H9 (cell line): Measurements from ENCODE around the gene PARP9. TPM values are rescaled to one million over a fixed set of nuclear protein-coding genes. Genes with fewer than 3 reads are reported as not detected.

Experiments
- DNase-seq: peaks from one replicate; pipeline ENCODE4 v3.0.0-alpha.2; 2017
- H2AFZ ChIP-seq: one replicate; pipeline ENCODE4 v1.6.1; 2013; ENCODE audit warnings: mild to moderate bottlenecking, low read length, control low read depth, moderate library complexity
- H2AK5ac ChIP-seq: 2 replicates; pipeline ENCODE4 v1.6.1; 2013; ENCODE audit warnings: low read length, control low read depth, mixed read lengths; ENCODE audit not compliant: insufficient read length
- H2BK120ac ChIP-seq: one replicate; pipeline ENCODE4 v1.6.1; 2013; ENCODE audit warnings: low read depth, mild to moderate bottlenecking, low read length, control low read depth, inconsistent platforms; ENCODE audit not compliant: poor library complexity, severe bottlenecking
- H2BK12ac ChIP-seq: 2 replicates; pipeline ENCODE4 v1.6.1; 2013; ENCODE audit warnings: low read length, control low read depth, mixed read lengths, low read depth; ENCODE audit not compliant: insufficient read length
- H2BK15ac ChIP-seq: 2 replicates; pipeline ENCODE4 v1.6.1; 2013; ENCODE audit warnings: low read depth, low read length, control low read depth
- H2BK20ac ChIP-seq: one replicate; pipeline ENCODE4 v1.6.1; 2013; ENCODE audit warnings: low read depth, mild to moderate bottlenecking, low read length, control low read depth, inconsistent platforms; ENCODE audit not compliant: poor library complexity, severe bottlenecking
- H2BK5ac ChIP-seq: 2 replicates; pipeline ENCODE4 v1.6.1; 2013; ENCODE audit warnings: low read length, control low read depth, mixed read lengths; ENCODE audit not compliant: insufficient read length
- H3K14ac ChIP-seq: 2 replicates; pipeline ENCODE4 v1.6.1; 2013; ENCODE audit warnings: low read length, control low read depth; ENCODE audit not compliant: insufficient read depth
- H3K18ac ChIP-seq: 2 replicates; pipeline ENCODE4 v1.6.1; 2013; ENCODE audit warnings: low read depth, mild to moderate bottlenecking, mixed read lengths, low read length, control low read depth; ENCODE audit not compliant: insufficient read length
- H3K23ac ChIP-seq: 2 replicates; pipeline ENCODE4 v1.6.1; 2013; ENCODE audit warnings: low read length, control low read depth, mixed read lengths, low read depth; ENCODE audit not compliant: insufficient read length
- H3K23me2 ChIP-seq: 2 replicates; pipeline ENCODE4 v1.6.1; 2013; ENCODE audit warnings: low read depth, mild to moderate bottlenecking, mixed read lengths, low read length, control low read depth; ENCODE audit not compliant: insufficient read length, poor library complexity, severe bottlenecking
- H3K27ac ChIP-seq: 2 replicates; pipeline ENCODE4 v1.5.1; 2013; ENCODE audit warnings: low read length, control low read depth, mixed read lengths, low read depth; ENCODE audit not compliant: insufficient read length
- H3K27me3 ChIP-seq: 2 replicates; pipeline ENCODE4 v1.6.1; 2013; ENCODE audit warnings: low read length, control low read depth, inconsistent platforms; ENCODE audit not compliant: insufficient read depth
- H3K4ac ChIP-seq: 2 replicates; pipeline ENCODE4 v1.6.1; 2013; ENCODE audit warnings: low read depth, mild to moderate bottlenecking, control low read depth, inconsistent platforms, low read length, moderate library complexity
- H3K4me1 ChIP-seq: 2 replicates; pipeline ENCODE4 v1.6.1; 2013; ENCODE audit warnings: low read length, control low read depth, inconsistent platforms; ENCODE audit not compliant: insufficient read depth
- H3K4me2 ChIP-seq: 2 replicates; pipeline ENCODE4 v1.6.1; 2013; ENCODE audit warnings: low read length, control low read depth, mixed read lengths; ENCODE audit not compliant: insufficient read length, insufficient read depth
- H3K56ac ChIP-seq: 2 replicates; pipeline ENCODE4 v1.6.1; 2013; ENCODE audit warnings: low read depth, mild to moderate bottlenecking, mixed read lengths, low read length, control low read depth; ENCODE audit not compliant: insufficient read length
- H3K79me1 ChIP-seq: 2 replicates; pipeline ENCODE4 v1.6.1; 2013; ENCODE audit warnings: low read depth, mild to moderate bottlenecking, moderate library complexity, low read length, control low read depth, inconsistent platforms; ENCODE audit not compliant: insufficient read depth, poor library complexity, severe bottlenecking
- H3K79me2 ChIP-seq: 2 replicates; pipeline ENCODE4 v1.6.1; 2013; ENCODE audit warnings: low read length, control low read depth, inconsistent platforms; ENCODE audit not compliant: insufficient read depth
- H3K9ac ChIP-seq: 2 replicates; pipeline ENCODE4 v1.6.1; 2013; ENCODE audit warnings: low read length, control low read depth, mixed read lengths; ENCODE audit not compliant: insufficient read length; ENCODE audit errors: extremely low read depth
- H3K9me3 ChIP-seq: one replicate; pipeline ENCODE4 v1.6.1; 2013; ENCODE audit warnings: low read depth, low read length, inconsistent platforms; ENCODE audit not compliant: control insufficient read depth
- H3T11ph ChIP-seq: one replicate; pipeline ENCODE4 v1.6.1; 2013; ENCODE audit warnings: mild to moderate bottlenecking, low read length, control low read depth, inconsistent platforms
- H4K20me1 ChIP-seq: one replicate; pipeline ENCODE4 v1.6.1; 2013; ENCODE audit not compliant: control insufficient read depth, insufficient read length, insufficient read depth
- H4K5ac ChIP-seq: 2 replicates; pipeline ENCODE4 v1.6.1; 2013; ENCODE audit warnings: low read depth, mild to moderate bottlenecking, mixed read lengths, low read length, control low read depth; ENCODE audit not compliant: insufficient read length
- H4K8ac ChIP-seq: replicated peaks from 2 replicates; pipeline ENCODE4 v1.6.1; 2013; ENCODE audit warnings: low read length, control low read depth, mixed read lengths, low read depth; ENCODE audit not compliant: insufficient read length
- H4K91ac ChIP-seq: 2 replicates; pipeline ENCODE4 v1.6.1; 2013; ENCODE audit warnings: low read depth, mild to moderate bottlenecking, moderate library complexity, mixed read lengths, low read length, control low read depth; ENCODE audit not compliant: insufficient read length
- H3K27ac Mint-ChIP-seq, 3 experiments: 2 replicates in 2 of 3; 3 replicates in 1 of 3; pipeline ENCODE4 v1.8.0; 2020 to 2021; ENCODE audit warnings: mixed read lengths in 3 of 3, mild to moderate bottlenecking in 1 of 3, moderate library complexity in 1 of 3
- H3K27me3 Mint-ChIP-seq: 2 replicates; pipeline ENCODE4 v1.8.0; 2021; ENCODE audit warnings: low read depth, mild to moderate bottlenecking, moderate library complexity, mixed read lengths
- H3K36me3 Mint-ChIP-seq, 3 experiments: 2 replicates in 2 of 3; 3 replicates in 1 of 3; pipeline ENCODE4 v1.8.0; 2020 to 2021; ENCODE audit warnings: low read depth in 3 of 3, mixed read lengths in 3 of 3; ENCODE audit not compliant: insufficient read depth in 1 of 3
- H3K4me1 Mint-ChIP-seq, 2 experiments: 2 replicates each; pipeline ENCODE4 v1.8.0; 2020; ENCODE audit warnings: mixed read lengths in 2 of 2
- H3K4me3 Mint-ChIP-seq, 2 experiments: 2 replicates in 1 of 2; 3 replicates in 1 of 2; pipeline ENCODE4 v1.8.0; 2020 to 2021; ENCODE audit warnings: mild to moderate bottlenecking in 2 of 2, mixed read lengths in 2 of 2, moderate library complexity in 1 of 2
- H3K9me3 Mint-ChIP-seq, 2 experiments: 2 replicates in 1 of 2; 3 replicates in 1 of 2; pipeline ENCODE4 v1.8.0; 2020; ENCODE audit warnings: mild to moderate bottlenecking in 2 of 2, mixed read lengths in 2 of 2, moderate library complexity in 1 of 2
- CTCF ChIP-seq: fragments of 200-600 bp; sonication (generic); conservative IDR thresholded peaks from 3 replicates; pipeline ENCODE4 v1.8.0; 2021; ENCODE audit warnings: antibody characterized with exemption, mild to moderate bottlenecking
- whole genome bisulfite sequencing: extraction: QIAGEN DNeasy Blood & Tissue Kit; methylation state at CpG from one replicate; pipeline ENCODE4 v1.1.7; 2013; ENCODE audit warnings: missing lambda C conversion rate, low lambda C conversion rate, mixed read lengths; ENCODE audit not compliant: insufficient read length; ENCODE audit errors: extremely low coverage; 5-methylcytosine and 5-hydroxymethylcytosine counted together
- total RNA-seq: library from RNA; stranded (reverse); gene quantifications from 2 replicates; pipeline ENCODE4 v1.2.1, GENCODE V29; 2021

PARP9 gene
- total RNA-seq, 1 experiment from 2014 or later, result 3.4 TPM

GRCh38 chr3:122563717-122564025 lies 429 bp downstream of the PARP9 start:
- Mint-ChIP-seq H3K27ac (peak overlapping the region in 1 of 3 experiments; percentile 16; a peak in 1 of 7 replicates), H3K9me3 (no peaks in the 10 kb centered on the region), H3K36me3 (no peaks in the 10 kb centered on the region; a peak in 2 of 7 replicates), H3K27me3 (peaks cover 3% of the 10 kb centered on the region; the same call in 1 of the 2 replicates), H3K4me1 (peaks cover 18 to 32% of the 10 kb centered on the region in 2 experiments), H3K4me3 (peak overlapping the region; percentile 71 to 81)
- no peak overlapping the region for H2BK120ac ChIP-seq
- TF ChIP-seq CTCF, result no peak
- H4K8ac ChIP-seq, result no peak overlapping the region
- H3K23ac ChIP-seq, result no peak overlapping the region
- H3K14ac ChIP-seq, result no peak overlapping the region
- no peak overlapping the region for H3K27ac ChIP-seq
- no peaks in the 10 kb centered on the region for H3K9me3 ChIP-seq
- peak overlapping the region; percentile 58 for H3K4me2 ChIP-seq
- no CpG with 5 or more reads among the region's 5 CpGs for WGBS
- H4K5ac ChIP-seq, result no peak overlapping the region
- H2AFZ ChIP-seq, result peak overlapping the region; percentile 25
- peaks cover 9% of the 10 kb centered on the region for H3K4me1 ChIP-seq
- no peak overlapping the region for H2BK15ac ChIP-seq
- no peak overlapping the region for H2BK12ac ChIP-seq
- no peaks in the 10 kb centered on the region for H3K79me2 ChIP-seq
- H3K23me2 ChIP-seq, result no peaks in the 10 kb centered on the region
- no peak overlapping the region for H2BK5ac ChIP-seq
- H4K91ac ChIP-seq, result no peak overlapping the region
- H2AK5ac ChIP-seq, result no peak overlapping the region
- H3K9ac ChIP-seq, result no peak overlapping the region
- H2BK20ac ChIP-seq, result no peak overlapping the region
- H3T11ph ChIP-seq, result no peak overlapping the region
- no peak overlapping the region for H3K4ac ChIP-seq
- no peaks in the 10 kb centered on the region for H4K20me1 ChIP-seq
- H3K18ac ChIP-seq, result no peak overlapping the region
- no peak for DNase-seq
- no peaks in the 10 kb centered on the region for H3K27me3 ChIP-seq
- no peak overlapping the region for H3K56ac ChIP-seq
- no peaks in the 10 kb centered on the region for H3K79me1 ChIP-seq
